GM18517 (cell line): ENCODE data around the gene STK24.

Experiments used
- ATAC-seq: cut with Tn5 transposase; IDR thresholded peaks from one replicate; pipeline ENCODE4 v1.9.1; 2021; ENCODE audit warnings: mild to moderate bottlenecking, moderate library complexity; ENCODE audit not compliant: unreplicated experiment

The STK24 gene

DNA sequence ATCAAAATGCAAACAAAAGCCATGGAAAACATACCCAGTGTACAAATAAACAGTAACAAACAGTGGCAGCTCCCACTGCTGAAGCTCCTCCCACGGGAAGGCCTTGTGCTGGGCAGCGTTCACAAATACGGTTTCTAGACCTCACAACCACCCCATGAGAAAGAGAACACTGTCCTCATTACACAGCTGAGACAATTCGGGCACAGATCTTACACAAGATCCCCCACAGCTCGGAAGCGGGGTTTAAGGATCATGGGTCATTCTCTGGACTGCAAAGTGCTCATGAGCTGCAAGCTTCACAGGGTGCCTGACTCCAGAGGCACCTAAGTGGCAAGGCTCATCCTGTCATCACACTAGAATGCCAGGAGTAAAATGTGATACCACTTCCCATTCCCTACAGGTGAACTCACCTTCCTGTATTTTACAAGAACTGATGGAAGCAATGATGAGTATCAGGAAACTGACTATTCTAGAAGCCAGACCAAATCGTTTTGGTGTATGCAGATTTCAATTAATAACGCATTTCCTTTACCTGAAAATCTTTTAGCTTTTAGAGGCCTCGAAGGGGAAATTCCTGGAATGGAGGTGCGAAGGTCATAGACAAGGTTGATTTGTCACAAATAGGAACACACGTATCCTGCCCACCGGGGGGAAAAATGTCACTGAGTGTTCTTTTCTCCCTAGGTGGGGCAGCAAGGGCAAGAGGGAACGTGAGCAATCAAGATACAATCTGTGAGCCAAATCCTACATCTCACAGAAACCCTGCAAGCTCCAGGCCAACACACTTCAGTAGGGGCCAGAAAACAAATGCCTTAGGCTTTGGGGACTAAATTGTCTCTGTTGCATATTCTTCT lies 41.2 kb downstream of the STK24 start:
- no peak for ATAC-seq

- no peak for ATAC-seq
These were observed 42.1 kb downstream of the STK24 start for GRCh38 chr13:98534821-98535220.

- no peak for ATAC-seq
These were observed 43.0 kb downstream of the STK24 start for GRCh38 chr13:98533912-98534311.

DNA sequence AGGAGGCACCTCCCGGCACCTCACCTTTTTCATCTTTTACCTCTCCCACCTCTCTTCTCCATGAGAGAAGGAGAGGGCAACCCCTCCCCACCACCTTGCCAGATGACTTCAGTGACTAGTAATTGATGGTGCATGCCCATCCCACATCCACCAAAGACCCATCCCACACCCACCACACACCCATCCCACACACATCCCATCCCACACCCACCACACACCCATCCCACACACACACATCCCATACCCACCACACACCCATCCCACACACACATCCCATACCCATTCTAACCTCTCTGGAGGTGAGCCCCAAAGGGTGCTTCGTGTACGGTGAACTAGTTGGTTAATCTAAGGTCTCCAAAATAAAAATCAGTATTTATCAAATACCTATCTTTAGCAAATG lies 44.7 kb downstream of the STK24 start:
- no peak for ATAC-seq

- ATAC-seq: no peak
These were observed 46.7 kb downstream of the STK24 start for GRCh38 chr13:98530217-98530616.

DNA sequence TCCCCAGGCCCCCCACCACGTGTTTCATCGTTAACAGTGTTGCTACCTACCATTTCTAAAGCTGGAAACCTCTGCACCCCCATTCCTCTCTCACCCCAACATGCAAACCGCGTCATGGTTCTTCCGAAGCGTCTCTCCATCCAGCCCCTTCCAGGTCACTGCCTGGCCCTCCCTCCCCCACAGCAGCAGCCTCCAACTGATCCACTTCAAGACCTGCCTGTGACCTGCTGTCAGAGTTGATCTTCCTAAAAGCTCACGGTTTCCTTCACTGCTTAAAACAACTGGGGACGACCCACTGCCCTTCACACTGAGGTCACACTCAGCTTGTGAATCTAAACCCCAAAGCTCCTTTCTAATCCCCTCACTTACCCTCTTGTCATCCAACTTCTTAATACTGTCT lies 47.7 kb downstream of the STK24 start:
- no peak for ATAC-seq

DNA sequence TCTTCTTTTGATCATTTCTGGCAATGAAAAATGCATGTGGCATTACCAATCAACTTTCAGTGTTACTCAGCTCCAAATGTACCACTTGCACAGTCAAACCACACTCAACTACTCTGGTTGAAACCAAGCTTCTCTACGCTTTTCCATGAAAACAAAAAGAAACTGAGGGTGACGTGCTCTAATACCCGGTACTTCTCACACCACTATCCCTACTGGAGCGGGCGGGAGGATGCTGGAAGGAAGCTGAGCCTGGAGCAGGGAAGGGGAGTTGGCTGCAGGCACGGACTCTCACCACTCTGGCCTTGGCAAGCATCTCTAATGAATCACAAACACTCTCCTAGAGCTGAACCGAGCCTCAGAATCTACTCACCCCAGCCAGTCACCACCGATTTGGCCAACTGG lies 48.2 kb downstream of the STK24 start:
- no peak for ATAC-seq

DNA sequence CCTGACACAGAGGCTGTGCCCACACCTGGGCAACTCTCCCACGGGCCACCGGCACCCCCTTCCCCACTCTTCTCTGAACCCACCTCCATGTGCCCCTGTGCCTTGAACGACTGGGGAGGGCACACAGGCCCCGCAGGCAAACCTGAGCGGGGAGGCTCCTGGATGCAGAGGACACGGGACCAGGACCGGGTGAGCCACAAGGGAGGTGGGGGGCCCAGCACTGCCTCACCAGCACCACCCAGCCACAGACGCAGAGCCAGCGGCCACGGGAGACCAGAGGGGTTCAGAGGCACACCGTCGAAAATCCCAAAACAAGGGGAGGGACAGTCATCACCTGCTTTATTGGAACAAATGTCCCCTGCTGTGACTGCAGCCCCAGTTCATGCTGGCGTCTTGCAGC lies 49.4 kb downstream of the STK24 start:
- no peak for ATAC-seq

DNA sequence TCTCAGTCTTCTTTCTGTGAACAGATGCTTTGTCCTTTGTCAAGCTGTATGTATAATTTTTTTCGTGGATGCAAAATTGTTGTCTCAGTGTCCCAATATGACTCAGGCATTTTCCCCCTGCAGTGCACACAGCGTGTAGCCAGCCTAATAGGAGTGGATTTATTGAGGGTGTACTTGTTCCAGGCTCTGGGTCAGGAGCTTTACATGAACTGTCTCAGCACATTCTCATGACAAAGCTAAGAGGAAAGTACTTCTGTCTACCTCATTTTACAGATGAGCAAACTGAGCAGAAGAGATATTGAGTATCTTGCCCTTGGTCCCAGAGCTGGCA lies 50.8 kb downstream of the STK24 start:
- no peak for ATAC-seq

GRCh38 chr13:98525456-98526181 lies 51.3 kb downstream of the STK24 start:
- no peak for ATAC-seq

DNA sequence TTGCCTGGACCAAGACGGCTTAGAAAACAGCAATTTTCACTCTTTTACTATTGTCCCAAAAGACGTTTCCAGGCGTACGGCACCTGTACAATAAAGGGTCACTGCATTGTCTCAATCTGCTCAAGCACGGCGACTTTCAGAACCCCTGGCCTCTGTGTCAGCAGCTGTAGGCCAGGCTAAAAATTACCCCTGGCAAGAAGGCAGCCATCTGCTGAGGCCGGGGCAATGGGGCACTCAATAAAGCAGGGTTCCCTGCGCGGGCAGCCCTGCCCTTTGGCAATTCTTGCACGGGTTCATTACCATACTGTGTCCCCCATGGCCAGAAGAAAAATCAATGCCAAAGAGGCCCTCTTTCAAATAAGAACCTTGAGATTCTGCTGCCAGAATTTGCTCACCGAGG lies 52.1 kb downstream of the STK24 start:
- no peak for ATAC-seq

DNA sequence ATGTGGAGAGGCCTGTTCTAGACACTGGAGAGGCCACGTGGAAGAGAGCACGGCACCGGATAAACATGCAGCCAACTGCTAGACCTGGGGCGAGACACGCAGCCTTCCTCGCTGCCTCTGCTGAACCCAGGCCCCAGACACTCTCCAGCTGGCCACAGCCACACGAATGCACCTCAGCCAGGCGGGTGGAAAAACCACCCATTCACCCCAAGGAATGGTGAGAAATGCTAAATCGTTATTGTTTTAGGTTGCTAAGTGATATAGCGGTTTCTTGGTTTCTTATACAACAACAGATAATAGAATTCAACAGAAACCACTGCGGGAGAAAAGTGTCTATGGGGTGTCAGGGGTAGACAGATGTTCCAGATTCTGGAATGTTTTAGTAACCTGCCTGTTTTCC lies 52.5 kb downstream of the STK24 start:
- ATAC-seq: no peak

DNA sequence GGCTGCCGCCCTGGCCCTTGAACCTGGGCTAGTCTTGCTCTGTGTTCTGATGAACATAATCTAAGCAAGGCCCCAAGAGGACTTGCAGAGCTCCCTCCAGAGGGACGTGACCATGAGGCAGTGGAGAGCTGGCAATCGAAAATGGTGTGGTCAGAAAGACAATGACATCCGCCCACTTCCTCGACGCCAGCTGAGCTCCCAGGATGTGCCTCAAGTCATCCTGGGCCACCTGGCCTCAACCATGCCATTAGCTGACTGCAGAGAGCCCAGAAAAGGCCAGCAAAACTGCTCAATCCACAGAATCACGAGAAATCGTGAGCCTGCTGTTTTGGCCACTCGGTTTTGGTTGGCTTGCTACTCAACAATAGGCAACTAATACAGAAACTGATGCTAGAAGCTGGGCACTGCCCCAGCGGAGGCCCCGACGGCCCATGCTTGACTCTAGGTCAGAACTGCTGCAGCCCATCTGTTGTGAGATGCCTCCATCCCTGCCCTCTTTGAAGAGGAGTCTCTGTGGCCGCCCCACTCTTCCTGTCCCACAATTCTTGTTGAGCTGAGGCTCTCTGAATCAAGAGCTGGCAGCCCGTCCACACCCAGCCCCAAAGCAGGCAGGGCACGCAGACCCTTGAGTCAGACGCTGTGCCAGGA lies 53.3 kb downstream of the STK24 start:
- ATAC-seq: peak; percentile 71

GRCh38 chr13:98522371-98522770 lies 54.5 kb downstream of the STK24 start:
- ATAC-seq: no peak

DNA sequence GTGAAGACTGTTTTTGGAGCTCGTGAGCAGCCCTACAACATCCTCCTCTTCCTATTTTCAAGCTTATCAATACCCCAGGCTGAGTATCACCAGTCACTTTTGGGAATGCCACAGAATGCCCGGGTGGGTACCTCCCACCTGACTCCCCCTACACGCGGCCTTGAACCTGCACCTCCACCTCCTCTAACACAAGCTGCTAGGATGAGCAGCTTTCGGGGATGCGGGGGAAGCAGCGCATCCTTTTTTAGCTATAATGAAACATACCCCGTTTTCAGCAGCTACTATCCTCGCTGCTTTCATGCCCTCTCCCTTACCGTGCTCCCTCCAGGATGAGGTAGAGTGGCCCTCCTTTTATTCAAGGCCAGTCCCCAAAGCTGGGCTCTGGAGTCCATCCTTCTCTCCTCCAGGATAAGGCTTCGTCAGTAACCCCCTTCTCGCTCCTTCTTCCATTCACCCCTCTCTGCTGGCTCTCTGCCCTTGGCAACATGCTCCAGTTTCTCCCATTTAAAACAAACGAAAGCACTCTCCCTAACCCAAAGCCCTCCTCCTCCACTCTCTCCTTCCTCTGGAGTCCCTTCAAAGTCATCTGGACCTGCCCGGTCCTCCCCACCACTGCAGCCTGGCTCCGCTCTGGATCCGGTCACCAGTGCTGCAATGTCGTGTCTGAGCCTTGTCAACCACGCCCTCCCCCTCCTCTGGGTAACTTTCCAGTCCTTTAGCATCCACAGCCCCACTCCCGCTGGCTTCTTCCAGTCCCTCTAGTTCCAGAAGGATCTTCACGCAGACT lies 55.3 kb downstream of the STK24 start:
- no peak for ATAC-seq

DNA sequence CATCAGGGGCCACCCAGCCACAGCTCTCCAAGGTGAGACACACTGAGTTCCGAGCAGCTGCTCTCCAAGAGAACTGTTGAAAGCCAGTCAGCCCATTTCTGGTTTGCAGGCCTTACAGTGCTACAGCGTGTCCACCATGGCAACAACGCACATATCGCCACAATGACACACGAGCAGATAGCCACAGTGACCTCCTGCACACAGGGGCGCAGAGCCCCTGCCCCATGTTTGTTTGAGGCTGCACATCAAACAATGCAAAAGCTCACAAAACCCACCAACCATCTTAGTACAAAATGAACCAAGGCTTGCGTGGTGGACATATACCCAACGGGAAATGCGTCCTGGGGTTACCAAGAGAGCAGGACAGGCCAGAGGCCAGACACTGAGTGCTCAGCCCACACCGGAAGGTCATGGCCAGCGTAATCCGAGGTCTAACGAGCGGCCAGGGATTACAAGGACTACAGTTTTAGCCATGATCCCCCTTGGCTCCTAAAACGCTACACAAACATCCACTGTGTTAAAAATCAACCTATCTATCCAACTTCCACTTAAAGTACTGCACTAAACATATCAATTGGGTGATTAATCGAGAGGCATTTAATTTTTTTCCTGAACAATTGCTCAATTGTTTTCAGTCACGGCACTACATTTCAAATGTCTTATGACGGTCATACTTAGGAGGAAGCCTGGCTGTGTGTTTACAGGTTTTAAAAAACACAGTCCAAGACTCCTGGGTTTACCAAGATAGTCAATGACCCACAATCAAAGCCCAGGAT lies 56.0 kb downstream of the STK24 start:
- ATAC-seq: no peak

DNA sequence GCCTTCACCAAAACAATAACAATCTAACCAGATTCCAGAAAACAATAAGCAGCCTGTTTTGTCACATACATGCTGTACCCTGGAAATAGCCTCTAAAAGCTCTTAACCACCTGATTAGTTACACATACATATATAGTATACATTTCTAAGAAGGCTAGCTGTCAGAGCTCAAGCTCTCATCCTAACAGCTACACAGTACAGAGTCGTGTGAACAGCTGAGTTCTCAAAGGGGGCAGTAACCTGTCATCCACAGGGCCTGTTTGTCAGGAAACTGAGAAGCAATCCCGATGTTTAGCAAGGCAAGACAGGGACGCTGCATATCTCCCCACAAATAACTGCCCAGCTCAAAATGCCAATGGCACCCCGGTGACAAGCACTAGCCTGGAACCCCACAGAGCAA lies 56.9 kb downstream of the STK24 start:
- no peak for ATAC-seq

DNA sequence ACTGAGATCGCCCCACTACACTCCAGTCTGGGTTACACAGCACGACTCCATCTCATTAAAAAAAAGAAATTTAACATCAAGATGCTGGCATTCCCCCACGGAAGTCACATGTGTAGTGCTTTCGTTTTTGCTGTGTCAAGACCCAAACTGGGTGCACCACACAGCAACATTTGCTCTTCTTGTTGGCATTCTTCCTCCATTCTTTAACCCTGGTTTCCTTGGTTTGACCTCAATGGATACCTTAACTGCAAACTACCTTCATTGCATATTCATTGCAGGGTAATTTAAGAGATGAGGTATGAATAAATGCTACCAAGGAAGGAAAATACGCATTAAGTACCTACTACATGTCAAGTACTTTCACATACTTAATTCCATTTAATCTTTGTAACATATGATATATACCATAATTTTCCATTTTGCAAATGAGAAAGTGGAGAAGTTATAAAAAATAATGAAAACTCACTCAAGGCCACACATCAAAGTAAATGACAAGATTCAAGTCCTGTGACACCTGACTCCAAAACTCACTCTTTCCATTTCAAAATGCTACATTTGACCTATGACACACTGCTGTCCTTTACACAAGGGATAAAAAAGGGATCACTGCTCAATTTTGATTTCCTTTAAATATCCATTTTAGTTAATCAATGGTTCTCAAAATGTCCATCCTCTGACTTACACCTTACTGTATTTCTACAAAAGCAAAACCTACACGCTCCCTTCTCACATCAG lies 59.2 kb downstream of the STK24 start:
- ATAC-seq: peak; percentile 42

- no peak for ATAC-seq
These were observed 61.0 kb downstream of the STK24 start for GRCh38 chr13:98515818-98516465.
